Amygdala (tissue), 56 donors: ENCODE measurements around the gene DYNC1I1.

Experiments used
- DNase-seq, 56 donors: peaks; one replicate each; lab custom pipeline; 2025; lab: John Stamatoyannopoulos, UW

DYNC1I1 gene

GRCh38 chr7:95772298-95772770 is at the start of gene DYNC1I1:
TSS of gene DYNC1I1 (plus strand) at chr7:95772554. CDS start at chr7:95804730, 32,176 bp downstream.
- peak in 48 of 56 donors; percentile 4 to 75 (median 53) for DNase-seq

GRCh38 chr7:95723583-95724180 is 48.7 kb upstream of the DYNC1I1 start:
- DNase-seq: peak in 22 of 56 donors; percentile 0 to 62 (median 12)

DNA sequence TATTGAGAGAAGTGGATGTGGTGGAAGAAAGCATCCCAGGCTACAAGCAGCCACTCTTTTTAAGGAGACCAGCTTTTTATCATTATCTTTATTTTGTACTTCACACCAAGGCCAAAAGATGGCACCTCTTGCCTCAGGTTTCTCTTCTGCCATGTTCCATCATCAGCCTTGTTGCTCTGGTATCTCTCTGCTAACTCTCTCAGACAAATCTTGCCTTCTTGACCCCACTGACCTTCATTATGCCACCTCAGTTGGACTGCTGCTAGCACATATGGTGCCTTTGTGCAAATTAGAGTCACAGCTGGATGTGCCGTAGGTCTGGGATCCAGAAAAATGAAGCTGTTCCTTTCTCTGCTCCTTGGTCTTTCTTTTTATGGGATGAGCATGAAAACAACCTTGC is 47.1 kb upstream of the DYNC1I1 start:
- DNase-seq: no peak

DNA sequence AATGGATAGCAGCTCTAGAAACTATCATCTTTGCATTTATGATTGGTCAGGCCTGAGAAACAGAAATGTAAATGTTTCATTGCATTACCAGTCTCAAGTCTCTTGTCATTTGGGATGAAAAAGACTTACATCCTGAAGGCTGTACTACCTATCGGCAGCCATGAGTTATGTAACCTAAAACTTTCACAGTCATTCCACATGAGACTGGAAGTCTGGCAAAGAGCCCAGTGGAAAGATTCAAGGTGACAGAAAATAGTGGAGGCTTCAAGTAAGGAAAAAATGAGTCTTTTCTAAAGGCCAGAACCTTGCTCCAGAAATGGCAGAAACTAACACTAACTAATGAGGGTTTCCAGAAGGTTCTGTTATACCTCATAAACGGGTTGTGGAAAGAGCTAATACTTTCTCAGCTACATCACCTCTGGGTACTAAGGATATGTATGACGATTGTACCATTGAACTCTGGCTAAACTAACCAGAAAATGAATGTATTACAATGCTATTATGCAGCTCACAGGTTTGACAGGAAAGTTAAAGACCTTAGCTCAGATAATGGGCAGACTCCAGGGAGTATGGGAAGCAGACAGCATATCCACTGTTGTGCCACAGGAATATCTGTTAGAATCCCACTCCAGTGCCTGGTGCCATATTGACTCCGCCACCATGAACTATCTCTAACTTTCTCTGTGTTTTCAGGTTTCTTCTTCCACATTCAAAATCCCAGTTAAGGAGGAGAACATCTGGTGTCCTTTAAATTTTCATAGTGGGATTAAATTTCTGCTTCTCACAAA is 41.7 kb upstream of the DYNC1I1 start:
- DNase-seq: no peak

DNA sequence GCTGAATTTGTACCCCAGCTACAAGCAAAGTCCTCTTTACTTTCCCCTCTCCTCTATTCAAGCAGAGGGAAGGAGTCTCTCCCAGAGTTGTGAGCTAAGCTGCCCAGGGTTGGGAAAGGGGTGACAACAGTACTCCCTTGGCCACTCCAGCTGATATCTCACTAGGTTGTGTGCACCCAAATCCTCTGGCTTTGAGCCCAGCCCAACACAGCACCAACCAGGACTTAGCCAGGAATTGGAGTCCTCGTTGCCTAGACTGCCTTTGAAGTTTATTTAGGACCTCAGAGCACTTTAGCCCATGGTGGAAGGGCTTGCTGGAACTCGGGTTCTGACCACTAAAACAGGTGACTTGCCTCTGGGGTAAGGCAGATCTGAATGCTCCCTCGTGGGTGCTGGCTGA is 35.7 kb upstream of the DYNC1I1 start:
- no peak for DNase-seq

DNA sequence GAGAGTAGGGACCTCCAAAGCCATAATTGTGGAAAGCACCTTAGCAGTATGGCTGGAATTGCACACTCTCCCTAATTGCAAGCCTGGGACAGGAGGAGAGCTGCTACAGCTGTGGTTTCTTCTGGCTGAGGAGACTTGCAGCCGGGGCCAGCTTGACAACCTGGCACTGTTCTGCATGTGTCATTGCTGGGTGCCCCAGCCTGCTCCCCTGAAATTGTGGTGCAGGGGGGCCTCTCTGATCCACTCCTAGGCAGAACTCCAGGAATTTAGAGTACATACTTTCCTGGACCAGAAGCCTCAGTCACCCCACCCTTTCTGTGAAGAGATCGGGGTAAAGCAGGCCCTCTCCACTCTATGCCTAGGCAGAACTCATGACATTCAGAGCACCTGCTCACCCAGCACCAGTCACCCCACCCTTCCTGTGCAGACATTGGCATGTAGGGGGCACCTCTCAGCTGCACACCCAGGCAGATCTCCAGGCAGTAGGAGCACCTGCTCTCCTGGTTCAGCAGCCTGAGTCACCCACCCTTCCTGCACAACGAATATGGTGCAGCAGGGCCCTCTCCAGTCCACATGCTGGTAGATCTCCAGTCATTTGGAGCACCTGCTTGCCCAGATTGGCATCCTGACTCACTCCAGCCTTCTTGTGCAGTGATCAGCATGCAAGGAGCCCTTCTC is 34.4 kb upstream of the DYNC1I1 start:
- no peak for DNase-seq

DNA sequence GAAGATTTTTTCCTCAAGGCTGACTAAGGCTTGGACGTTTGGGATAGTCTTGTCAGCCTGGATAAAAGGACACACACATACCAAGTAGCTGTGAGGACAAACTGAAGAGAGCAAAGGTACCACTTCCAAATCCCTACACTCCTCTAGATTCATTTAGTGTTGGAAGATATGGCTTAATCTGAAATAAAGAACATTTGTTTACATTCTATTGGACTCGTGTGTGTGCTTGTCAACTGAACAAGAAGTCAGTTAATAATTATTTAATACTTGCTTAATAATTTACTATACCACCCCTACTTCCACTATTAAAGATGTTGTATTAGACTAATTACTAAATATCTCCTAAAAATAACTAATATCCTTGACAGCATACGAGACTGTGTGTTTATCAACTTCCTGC is 23.3 kb upstream of the DYNC1I1 start:
- DNase-seq: no peak

GRCh38 chr7:95749515-95749914 is 22.8 kb upstream of the DYNC1I1 start:
- DNase-seq: no peak

GRCh38 chr7:95753440-95753839 is 18.9 kb upstream of the DYNC1I1 start:
- no peak for DNase-seq

DNA sequence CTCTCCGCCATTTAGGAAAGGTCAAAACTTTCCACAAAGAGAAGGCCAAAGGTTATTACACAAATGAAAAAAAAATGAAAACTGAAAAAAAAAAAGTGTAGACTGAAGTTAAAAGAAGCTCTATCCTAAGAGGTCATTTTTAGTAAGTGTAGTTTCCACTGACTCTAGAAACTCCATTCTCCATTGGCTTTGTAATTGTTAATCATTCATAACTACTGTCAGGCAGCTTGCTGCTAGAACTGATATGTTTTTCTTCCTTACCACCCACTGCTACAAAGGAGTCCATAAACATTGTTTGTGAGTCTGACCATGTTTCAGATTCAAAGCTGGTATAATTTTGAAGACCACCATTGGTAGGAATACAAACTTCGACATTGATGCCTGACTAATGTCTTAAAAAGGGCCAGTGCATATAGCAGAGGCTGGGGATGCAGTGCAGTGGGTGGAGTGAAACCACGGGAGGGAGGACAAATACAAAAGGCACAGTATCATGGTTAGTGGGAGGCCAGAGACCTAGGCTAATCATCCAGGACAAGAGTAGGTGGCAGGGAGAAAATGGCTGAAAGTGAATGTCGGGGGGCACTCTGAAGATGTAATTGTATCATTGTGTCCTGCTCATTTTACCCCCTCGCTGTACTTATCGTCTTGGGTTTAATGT is 16.9 kb upstream of the DYNC1I1 start:
- DNase-seq: no peak

DNA sequence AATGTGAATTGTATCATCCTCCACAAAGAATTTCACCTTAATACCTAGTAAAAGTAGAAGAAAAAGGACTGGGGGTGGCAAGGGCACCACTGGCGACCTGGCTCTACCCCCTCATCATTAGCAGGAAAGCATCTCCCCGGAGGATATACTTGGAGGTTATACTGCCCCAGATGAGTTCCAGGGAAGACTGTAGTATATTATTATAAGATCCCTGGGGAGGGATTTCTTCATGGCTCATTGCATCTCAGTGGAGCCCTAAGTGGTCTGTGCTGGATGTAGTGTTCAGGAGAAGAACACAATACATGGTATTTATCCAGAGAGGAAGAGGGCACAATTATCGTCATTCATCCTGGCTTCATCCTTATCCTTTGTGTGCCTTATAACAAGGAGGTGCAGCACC is 14.2 kb upstream of the DYNC1I1 start:
- no peak for DNase-seq

DNA sequence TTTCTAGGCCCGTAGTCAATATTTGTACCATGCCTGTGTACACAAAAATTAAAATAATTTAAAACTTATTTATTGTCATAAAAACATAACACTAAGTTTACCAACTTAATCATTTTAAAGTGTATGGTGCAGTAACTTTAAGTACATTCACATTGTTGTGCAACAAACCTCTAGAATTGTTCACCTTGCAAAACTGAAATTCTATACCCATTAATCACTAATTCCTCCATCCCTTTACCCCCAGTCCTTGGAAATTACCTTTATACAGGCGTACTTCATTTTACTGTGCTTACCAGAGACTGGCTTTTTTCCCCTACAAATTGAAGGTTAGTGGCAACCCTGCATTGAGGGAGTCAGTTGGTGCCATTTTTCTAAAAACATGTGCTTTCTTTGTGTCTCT is 6.3 kb upstream of the DYNC1I1 start:
- no peak for DNase-seq

- no peak for DNase-seq
These were observed 5.7 kb upstream of the DYNC1I1 start for GRCh38 chr7:95766657-95767056.

GRCh38 chr7:95772771-95773581 is 622 bp downstream of the DYNC1I1 start:
- peak in 24 of 56 donors; percentile 2 to 61 (median 24) for DNase-seq

GRCh38 chr7:95776561-95777185 is 4.3 kb downstream of the DYNC1I1 start:
- no peak for DNase-seq

GRCh38 chr7:95777269-95777668 is 4.9 kb downstream of the DYNC1I1 start:
- no peak for DNase-seq

DNA sequence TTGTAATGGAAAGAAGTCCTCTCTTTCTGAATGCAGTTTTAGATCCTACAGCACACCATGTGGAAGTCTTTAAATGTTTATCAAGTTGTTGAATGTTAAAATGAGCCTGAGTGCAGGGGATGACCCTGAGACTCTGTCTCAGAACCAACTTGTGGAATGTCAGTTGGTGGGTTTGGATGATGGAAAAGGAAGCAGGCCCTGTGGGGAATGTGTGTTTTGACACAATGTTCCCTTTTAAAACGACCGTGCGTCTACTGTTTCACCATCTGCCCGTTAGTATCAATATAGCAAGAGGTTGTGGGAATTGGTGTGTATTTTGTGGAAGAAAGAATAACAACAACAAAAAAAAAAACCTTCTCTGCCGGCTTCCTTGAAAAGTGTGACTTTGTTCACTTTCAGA is 8.3 kb downstream of the DYNC1I1 start:
- DNase-seq: no peak

GRCh38 chr7:95781961-95782586 is 9.7 kb downstream of the DYNC1I1 start:
- DNase-seq: no peak

GRCh38 chr7:95784796-95785195 is 12.4 kb downstream of the DYNC1I1 start:
- no peak for DNase-seq
